Endometrial microvascular endothelial cells (primary cell): Measurements from ENCODE around the gene C1orf50. TPM values are rescaled to one million over a fixed set of nuclear protein-coding genes. Genes with fewer than 3 reads are reported as not detected.
"Not testable (repeated sequence)": the region's sequence is repeated elsewhere in the genome, so short reads cannot be mapped to it uniquely, and the experiment has no call there.

Source experiments
- in situ Hi-C: cut with HindIII; loops from 2 replicates; pipeline ENCODE4 v1.10.0; 2017; ENCODE audit warnings: low sequenced_read_pairs, low pct_unique_long_range_greater_than_20kb; ENCODE audit errors: inconsistent ontology term
- total RNA-seq: library from RNA; depleted of rRNA; stranded (reverse); fragments of >200 nt; gene quantifications from one replicate; pipeline ENCODE4 v1.2.3, GENCODE V29; 2015; ENCODE audit errors: inconsistent ontology term

The C1orf50 gene
- total RNA-seq, 1 donor from 2014 or later = 10.1 TPM

GRCh38 chr1:42783092-42783491 is 16.0 kb downstream of the C1orf50 start:
- in situ Hi-C loops = no loop called here

- in situ Hi-C loops = no loop called here
Measured at GRCh38 chr1:42784547-42784945, 17.5 kb downstream of the C1orf50 start.

GRCh38 chr1:42784946-42785693 is 18.1 kb downstream of the C1orf50 start, which contains the start of gene TMEM269:
Gene TMEM269, plus strand, starts transcription at chr1:42784991. Its CDS starts 4,903 bp downstream, at chr1:42789894.
- in situ Hi-C loops = no loop called here

GRCh38 chr1:42786097-42786496 is 19.0 kb downstream of the C1orf50 start:
- in situ Hi-C loops = no loop called here

GRCh38 chr1:42788021-42788420 is 21.0 kb downstream of the C1orf50 start:
- in situ Hi-C loops = no loop called here

- in situ Hi-C loops = no loop called here
Measured at GRCh38 chr1:42793824-42794223, 26.8 kb downstream of the C1orf50 start.

GRCh38 chr1:42797414-42797813 is 30.4 kb downstream of the C1orf50 start:
- in situ Hi-C loops = no loop called here

GRCh38 chr1:42797979-42798378 is 30.9 kb downstream of the C1orf50 start:
- in situ Hi-C loops = no loop called here

GRCh38 chr1:42801832-42802473 is 34.9 kb downstream of the C1orf50 start:
- in situ Hi-C loops = no loop called here

GRCh38 chr1:42806171-42806570 is 39.1 kb downstream of the C1orf50 start:
- in situ Hi-C loops = no loop called here

- in situ Hi-C loops = no loop called here
Measured at GRCh38 chr1:42806593-42806992, 39.5 kb downstream of the C1orf50 start.

- in situ Hi-C loops = no loop called here
Measured at GRCh38 chr1:42807056-42807668, 40.1 kb downstream of the C1orf50 start.

GRCh38 chr1:42814815-42815214 is 47.8 kb downstream of the C1orf50 start:
- in situ Hi-C loops = not testable (repeated sequence)

GRCh38 chr1:42815941-42816584 is 49.0 kb downstream of the C1orf50 start:
- in situ Hi-C loops = no loop called here

GRCh38 chr1:42816585-42817439 is 49.8 kb downstream of the C1orf50 start, which contains the start of the genes ERMAP and SVBP:
Gene ERMAP, plus strand, starts transcription at chr1:42817122. Its CDS starts 13,327 bp downstream, at chr1:42830449.
Gene SVBP, minus strand, starts transcription at chr1:42817397. Its CDS starts 853 bp downstream, at chr1:42816544.
- in situ Hi-C loops = no loop called here

- in situ Hi-C loops = no loop called here
Measured at GRCh38 chr1:42817440-42817767, 50.4 kb downstream of the C1orf50 start.

- in situ Hi-C loops = no loop called here
Measured at GRCh38 chr1:42817976-42818375, 50.9 kb downstream of the C1orf50 start.

GRCh38 chr1:42820813-42821212 is 53.8 kb downstream of the C1orf50 start:
- in situ Hi-C loops = no loop called here

- in situ Hi-C loops = no loop called here
Measured at GRCh38 chr1:42821690-42822089, 54.6 kb downstream of the C1orf50 start.
